GM21515 (cell line): ENCODE data around the gene RSPO4.
"Not testable (repeated sequence)": the region's sequence is repeated elsewhere in the genome, so short reads cannot be mapped to it uniquely, and the experiment has no call there.

Source experiments
- ATAC-seq: cut with Tn5 transposase; IDR thresholded peaks from one replicate; pipeline ENCODE4 v1.9.1; 2021; ENCODE audit not compliant: unreplicated experiment

RSPO4 gene

GRCh38 chr20:1001911-1002681 lies at the start of gene RSPO4:
TSS of gene RSPO4 (minus strand) at chr20:1002311. CDS start at chr20:1002164, 147 bp downstream.
- ATAC-seq: no peak

GRCh38 chr20:1050440-1050839 lies 48.3 kb upstream of the RSPO4 start:
- ATAC-seq: no peak

GRCh38 chr20:1045860-1046418 lies 43.8 kb upstream of the RSPO4 start:
- ATAC-seq: no peak

GRCh38 chr20:1041845-1042390 lies 39.8 kb upstream of the RSPO4 start:
- no peak for ATAC-seq

GRCh38 chr20:1038205-1038604 lies 36.1 kb upstream of the RSPO4 start:
- ATAC-seq: no peak

- no peak for ATAC-seq
These were observed 34.9 kb upstream of the RSPO4 start for GRCh38 chr20:1037039-1037438.

GRCh38 chr20:1035466-1035865 lies 33.4 kb upstream of the RSPO4 start:
- no peak for ATAC-seq

GRCh38 chr20:1034415-1034789 lies 32.3 kb upstream of the RSPO4 start:
- ATAC-seq: no peak

GRCh38 chr20:1033751-1034414 lies 31.8 kb upstream of the RSPO4 start:
- ATAC-seq: no peak

GRCh38 chr20:1029980-1030379 lies 27.9 kb upstream of the RSPO4 start:
- ATAC-seq: no peak

GRCh38 chr20:1026214-1026613 lies 24.1 kb upstream of the RSPO4 start:
- ATAC-seq: not testable (repeated sequence)

GRCh38 chr20:1022871-1023270 lies 20.8 kb upstream of the RSPO4 start:
- no peak for ATAC-seq

- no peak for ATAC-seq
These were observed 18.5 kb upstream of the RSPO4 start for GRCh38 chr20:1020614-1021013.

- no peak for ATAC-seq
These were observed 17.2 kb upstream of the RSPO4 start for GRCh38 chr20:1019344-1019743.

GRCh38 chr20:1017677-1018076 lies 15.6 kb upstream of the RSPO4 start:
- no peak for ATAC-seq

GRCh38 chr20:1015181-1015580 lies 13.1 kb upstream of the RSPO4 start:
- no peak for ATAC-seq

GRCh38 chr20:1014471-1014870 lies 12.4 kb upstream of the RSPO4 start:
- ATAC-seq: no peak

- ATAC-seq: no peak
These were observed 11.6 kb upstream of the RSPO4 start for GRCh38 chr20:1013566-1014340.

- no peak for ATAC-seq
These were observed 10.5 kb upstream of the RSPO4 start for GRCh38 chr20:1012359-1013168.

- ATAC-seq: peak; percentile 83
These were observed 8.5 kb upstream of the RSPO4 start for GRCh38 chr20:1010659-1011058.
